H4 (cell line): ENCODE measurements around the gene ZFP30. TPM values are rescaled to one million over a fixed set of nuclear protein-coding genes. Genes with fewer than 3 reads are reported as not detected.

Source experiments
- DNase-seq: peaks from one replicate; pipeline ENCODE4 v3.0.0-alpha.2; 2015; ENCODE audit warnings: low spot score
- total RNA-seq: library from RNA; depleted of rRNA; stranded (reverse); fragments of >200 nt; shearing (Covaris generic); gene quantifications from 2 replicates; pipeline ENCODE4 v1.2.3, GENCODE V29; 2014; rRNA removed

Gene ZFP30
- total RNA-seq, 1 experiment from 2014 or later, result 15.2 TPM

- no peak for DNase-seq
Observed at GRCh38 chr19:37564624-37565369, 90.5 kb downstream of the ZFP30 start.

Other genes starting within 250 kb of the ZFP30 start
- gene ZNF569, start 188.0 kb downstream of the ZFP30 start, total RNA-seq, result 5.7 TPM in 2 replicates
- 4.1 and 11.6 TPM in 2 replicates for gene ZNF570, start 186.1 kb downstream of the ZFP30 start, total RNA-seq
- 2.6 and 3.3 TPM in 2 replicates for gene ZNF793, start 148.5 kb downstream of the ZFP30 start, total RNA-seq
- 2.9 and 4.2 TPM in 2 replicates for gene ZNF571, start 60.7 kb downstream of the ZFP30 start, total RNA-seq
- gene ZNF540, start 60.6 kb downstream of the ZFP30 start, total RNA-seq, result 0.46 TPM in 1 of 2 replicates, not detected in the other
- 2.3 and 7.0 TPM in 2 replicates for gene ZNF607, start 64.3 kb upstream of the ZFP30 start, total RNA-seq
- gene ZNF573, start 124.1 kb upstream of the ZFP30 start, total RNA-seq, result 3.3 and 5.7 TPM in 2 replicates